ENCODE data around the gene MYRIP.
"Not testable (repeated sequence)": the region's sequence is repeated elsewhere in the genome, so short reads cannot be mapped to it uniquely, and the experiment has no call there.

MYRIP gene

DNA sequence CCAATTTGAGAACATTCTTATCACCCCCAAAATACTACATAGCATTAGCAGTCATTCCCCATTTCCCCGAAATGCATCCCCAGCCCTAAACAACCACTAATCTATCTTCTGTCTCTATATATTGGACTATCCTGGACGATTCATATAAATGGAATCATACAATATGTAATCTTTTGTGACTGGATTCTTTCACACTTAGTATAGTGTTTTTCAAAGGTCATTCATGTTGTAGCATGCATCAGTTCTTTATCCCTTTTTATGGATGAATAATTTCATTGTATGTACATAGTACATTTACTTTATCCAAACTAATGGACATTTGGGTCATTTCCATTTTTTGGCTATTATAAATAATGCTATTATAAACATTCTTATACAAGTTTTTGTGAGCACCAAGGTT, 472.6 kb downstream of the MYRIP start:
- ATAC-seq = no peak
- no peak for TF ChIP-seq BACH2 (CRISPR knock-in tag; IDR thresholded peaks at IDR 0.05; ENCODE audit: borderline replicate concordance)
- TF ChIP-seq ZFP30 (CRISPR knock-in tag; IDR thresholded peaks at IDR 0.05) = no peak
- no peak for TF ChIP-seq SNAI2 (CRISPR knock-in tag; IDR thresholded peaks at IDR 0.05)
- no peak for TF ChIP-seq TCF4 (CRISPR knock-in tag; IDR thresholded peaks at IDR 0.05; ENCODE audit: borderline replicate concordance)
- TF ChIP-seq ZNF8 (CRISPR knock-in tag; IDR thresholded peaks at IDR 0.05) = no peak
- TF ChIP-seq, protein P1, sequence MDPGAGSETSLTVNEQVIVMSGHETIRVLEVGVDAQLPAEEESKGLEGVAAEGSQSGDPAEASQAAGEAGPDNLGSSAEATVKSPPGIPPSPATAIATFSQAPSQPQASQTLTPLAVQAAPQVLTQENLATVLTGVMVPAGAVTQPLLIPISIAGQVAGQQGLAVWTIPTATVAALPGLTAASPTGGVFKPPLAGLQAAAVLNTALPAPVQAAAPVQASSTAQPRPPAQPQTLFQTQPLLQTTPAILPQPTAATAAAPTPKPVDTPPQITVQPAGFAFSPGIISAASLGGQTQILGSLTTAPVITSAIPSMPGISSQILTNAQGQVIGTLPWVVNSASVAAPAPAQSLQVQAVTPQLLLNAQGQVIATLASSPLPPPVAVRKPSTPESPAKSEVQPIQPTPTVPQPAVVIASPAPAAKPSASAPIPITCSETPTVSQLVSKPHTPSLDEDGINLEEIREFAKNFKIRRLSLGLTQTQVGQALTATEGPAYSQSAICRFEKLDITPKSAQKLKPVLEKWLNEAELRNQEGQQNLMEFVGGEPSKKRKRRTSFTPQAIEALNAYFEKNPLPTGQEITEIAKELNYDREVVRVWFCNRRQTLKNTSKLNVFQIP (CRISPR knock-in tag; IDR thresholded peaks at IDR 0.05; ENCODE audit: borderline replicate concordance, low read depth) = no peak
- no peak for TF ChIP-seq ZNF565 (CRISPR knock-in tag; conservative IDR thresholded peaks at IDR 0.05; ENCODE audit: low read depth)

DNA sequence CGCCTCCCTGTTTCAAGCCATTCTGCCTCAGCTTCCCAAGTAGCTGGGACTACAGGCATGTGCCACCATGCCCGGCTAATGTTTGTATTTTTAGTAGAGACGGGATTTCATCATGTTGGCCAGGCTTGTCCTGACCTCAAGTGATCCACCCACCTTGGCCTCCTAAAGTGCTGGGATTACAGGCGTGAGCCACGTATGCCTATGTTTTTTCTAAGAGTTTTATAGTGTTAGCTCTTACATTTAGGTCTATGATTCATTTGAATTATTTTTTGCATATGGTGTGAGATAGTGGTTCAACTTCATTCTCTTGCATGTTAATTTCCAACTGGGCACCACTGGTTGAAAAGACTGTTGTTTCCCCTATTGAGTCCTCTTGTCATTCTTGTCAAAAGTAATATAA, 473.6 kb downstream of the MYRIP start:
- ATAC-seq = not testable (repeated sequence)

DNA sequence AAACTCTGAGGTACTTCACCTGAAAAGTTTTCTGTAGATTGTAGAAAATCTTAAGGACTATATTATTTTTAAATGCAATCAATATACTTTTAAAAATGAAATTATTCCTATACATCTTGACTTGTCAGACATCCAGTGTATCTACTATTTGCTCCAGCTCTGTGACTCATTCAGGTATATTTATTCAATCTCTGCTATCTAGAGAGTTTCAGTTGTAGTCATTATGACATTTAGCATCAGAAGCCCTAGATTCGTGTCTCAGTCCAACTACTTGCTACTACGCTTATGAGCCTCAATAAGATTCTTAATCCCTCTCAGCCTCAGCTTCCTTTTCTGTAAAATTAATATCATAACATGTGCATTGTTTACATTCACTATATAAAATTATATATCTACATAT, 477.8 kb downstream of the MYRIP start:
- TF ChIP-seq ARNTL (CRISPR knock-in tag; IDR thresholded peaks at IDR 0.05; ENCODE audit: borderline replicate concordance, low read depth) = no peak
- TF ChIP-seq ESRRG (CRISPR knock-in tag; IDR thresholded peaks at IDR 0.05) = no peak
- no peak for ATAC-seq

DNA sequence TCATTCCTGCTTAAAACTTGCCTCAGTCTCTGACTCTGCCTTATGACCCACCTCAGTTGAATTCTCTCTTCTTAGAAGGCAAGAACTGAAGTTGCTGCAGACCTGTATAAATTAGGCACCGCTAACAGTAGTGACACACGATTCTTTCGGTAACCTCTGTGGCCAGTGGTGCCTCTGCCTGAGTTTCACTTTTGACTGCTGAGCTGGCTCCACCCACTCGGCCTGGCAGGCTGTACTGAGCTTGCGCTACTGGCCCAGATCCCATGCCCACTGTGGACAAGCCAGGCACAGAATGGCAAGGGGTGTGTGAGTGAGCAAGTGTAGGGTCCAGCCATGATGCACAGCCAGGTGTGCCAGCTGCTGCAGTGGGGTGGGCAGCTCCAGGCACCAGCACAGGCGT, 481.0 kb downstream of the MYRIP start:
- no peak for ATAC-seq
- TF ChIP-seq RARB (CRISPR knock-in tag; IDR thresholded peaks at IDR 0.05) (no peak), GLIS3 (CRISPR knock-in tag; IDR thresholded peaks at IDR 0.05) (no peak), ISL1 (CRISPR knock-in tag; IDR thresholded peaks at IDR 0.05) (no peak), PPARA (CRISPR knock-in tag; IDR thresholded peaks at IDR 0.05; ENCODE audit: borderline replicate concordance) (no peak), ZFP3 (CRISPR knock-in tag; IDR thresholded peaks at IDR 0.05) (no peak), ZFP30 (CRISPR knock-in tag; IDR thresholded peaks at IDR 0.05) (no peak), ZNF565 (CRISPR knock-in tag; conservative IDR thresholded peaks at IDR 0.05; ENCODE audit: low read depth) (no peak)
- TF ChIP-seq, protein P1 (CRISPR knock-in tag; IDR thresholded peaks at IDR 0.05; ENCODE audit: borderline replicate concordance, low read depth) = no peak
- TF ChIP-seq, protein P2, sequence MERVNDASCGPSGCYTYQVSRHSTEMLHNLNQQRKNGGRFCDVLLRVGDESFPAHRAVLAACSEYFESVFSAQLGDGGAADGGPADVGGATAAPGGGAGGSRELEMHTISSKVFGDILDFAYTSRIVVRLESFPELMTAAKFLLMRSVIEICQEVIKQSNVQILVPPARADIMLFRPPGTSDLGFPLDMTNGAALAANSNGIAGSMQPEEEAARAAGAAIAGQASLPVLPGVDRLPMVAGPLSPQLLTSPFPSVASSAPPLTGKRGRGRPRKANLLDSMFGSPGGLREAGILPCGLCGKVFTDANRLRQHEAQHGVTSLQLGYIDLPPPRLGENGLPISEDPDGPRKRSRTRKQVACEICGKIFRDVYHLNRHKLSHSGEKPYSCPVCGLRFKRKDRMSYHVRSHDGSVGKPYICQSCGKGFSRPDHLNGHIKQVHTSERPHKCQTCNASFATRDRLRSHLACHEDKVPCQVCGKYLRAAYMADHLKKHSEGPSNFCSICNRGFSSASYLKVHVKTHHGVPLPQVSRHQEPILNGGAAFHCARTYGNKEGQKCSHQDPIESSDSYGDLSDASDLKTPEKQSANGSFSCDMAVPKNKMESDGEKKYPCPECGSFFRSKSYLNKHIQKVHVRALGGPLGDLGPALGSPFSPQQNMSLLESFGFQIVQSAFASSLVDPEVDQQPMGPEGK (CRISPR knock-in tag; IDR thresholded peaks at IDR 0.05; ENCODE audit: borderline replicate concordance) = no peak
- TF ChIP-seq, protein P3, sequence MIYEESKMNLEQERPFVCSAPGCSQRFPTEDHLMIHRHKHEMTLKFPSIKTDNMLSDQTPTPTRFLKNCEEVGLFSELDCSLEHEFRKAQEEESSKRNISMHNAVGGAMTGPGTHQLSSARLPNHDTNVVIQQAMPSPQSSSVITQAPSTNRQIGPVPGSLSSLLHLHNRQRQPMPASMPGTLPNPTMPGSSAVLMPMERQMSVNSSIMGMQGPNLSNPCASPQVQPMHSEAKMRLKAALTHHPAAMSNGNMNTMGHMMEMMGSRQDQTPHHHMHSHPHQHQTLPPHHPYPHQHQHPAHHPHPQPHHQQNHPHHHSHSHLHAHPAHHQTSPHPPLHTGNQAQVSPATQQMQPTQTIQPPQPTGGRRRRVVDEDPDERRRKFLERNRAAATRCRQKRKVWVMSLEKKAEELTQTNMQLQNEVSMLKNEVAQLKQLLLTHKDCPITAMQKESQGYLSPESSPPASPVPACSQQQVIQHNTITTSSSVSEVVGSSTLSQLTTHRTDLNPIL (CRISPR knock-in tag; IDR thresholded peaks at IDR 0.05; ENCODE audit: low read depth) = no peak

DNA sequence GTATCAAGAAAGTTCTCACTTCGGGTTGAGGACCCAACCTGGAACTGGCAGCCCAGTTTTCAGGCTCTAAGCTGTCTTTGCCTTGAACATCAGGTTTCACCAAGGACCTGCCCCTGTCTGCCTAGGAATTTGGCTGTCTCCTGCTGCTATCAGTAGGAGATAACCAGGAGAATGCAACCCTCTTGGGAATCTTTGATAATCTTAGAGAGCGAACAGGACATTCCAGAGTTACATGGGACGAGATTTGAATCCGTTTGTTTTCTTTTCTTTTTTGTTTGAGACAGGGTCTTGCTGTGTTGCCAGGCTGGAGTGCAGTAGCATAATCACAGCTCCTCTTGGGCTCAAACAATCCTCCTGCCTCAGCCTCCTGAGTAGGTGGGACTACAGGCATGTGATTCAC, 482.1 kb downstream of the MYRIP start:
- ATAC-seq = no peak
- TF ChIP-seq, protein P4, sequence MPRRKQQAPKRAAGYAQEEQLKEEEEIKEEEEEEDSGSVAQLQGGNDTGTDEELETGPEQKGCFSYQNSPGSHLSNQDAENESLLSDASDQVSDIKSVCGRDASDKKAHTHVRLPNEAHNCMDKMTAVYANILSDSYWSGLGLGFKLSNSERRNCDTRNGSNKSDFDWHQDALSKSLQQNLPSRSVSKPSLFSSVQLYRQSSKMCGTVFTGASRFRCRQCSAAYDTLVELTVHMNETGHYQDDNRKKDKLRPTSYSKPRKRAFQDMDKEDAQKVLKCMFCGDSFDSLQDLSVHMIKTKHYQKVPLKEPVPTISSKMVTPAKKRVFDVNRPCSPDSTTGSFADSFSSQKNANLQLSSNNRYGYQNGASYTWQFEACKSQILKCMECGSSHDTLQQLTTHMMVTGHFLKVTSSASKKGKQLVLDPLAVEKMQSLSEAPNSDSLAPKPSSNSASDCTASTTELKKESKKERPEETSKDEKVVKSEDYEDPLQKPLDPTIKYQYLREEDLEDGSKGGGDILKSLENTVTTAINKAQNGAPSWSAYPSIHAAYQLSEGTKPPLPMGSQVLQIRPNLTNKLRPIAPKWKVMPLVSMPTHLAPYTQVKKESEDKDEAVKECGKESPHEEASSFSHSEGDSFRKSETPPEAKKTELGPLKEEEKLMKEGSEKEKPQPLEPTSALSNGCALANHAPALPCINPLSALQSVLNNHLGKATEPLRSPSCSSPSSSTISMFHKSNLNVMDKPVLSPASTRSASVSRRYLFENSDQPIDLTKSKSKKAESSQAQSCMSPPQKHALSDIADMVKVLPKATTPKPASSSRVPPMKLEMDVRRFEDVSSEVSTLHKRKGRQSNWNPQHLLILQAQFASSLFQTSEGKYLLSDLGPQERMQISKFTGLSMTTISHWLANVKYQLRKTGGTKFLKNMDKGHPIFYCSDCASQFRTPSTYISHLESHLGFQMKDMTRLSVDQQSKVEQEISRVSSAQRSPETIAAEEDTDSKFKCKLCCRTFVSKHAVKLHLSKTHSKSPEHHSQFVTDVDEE (CRISPR knock-in tag; IDR thresholded peaks at IDR 0.05) = no peak
- no peak for TF ChIP-seq TOX (CRISPR knock-in tag; IDR thresholded peaks at IDR 0.05; ENCODE audit: borderline replicate concordance)
- TF ChIP-seq ZC3H10 (CRISPR knock-in tag; IDR thresholded peaks at IDR 0.05) = no peak
- TF ChIP-seq, protein P3 (CRISPR knock-in tag; IDR thresholded peaks at IDR 0.05; ENCODE audit: low read depth) = no peak
- no peak for TF ChIP-seq ARNTL (CRISPR knock-in tag; IDR thresholded peaks at IDR 0.05; ENCODE audit: borderline replicate concordance, low read depth)
- TF ChIP-seq ZNF8 (CRISPR knock-in tag; IDR thresholded peaks at IDR 0.05) = no peak
- TF ChIP-seq CSDC2 (CRISPR knock-in tag; IDR thresholded peaks at IDR 0.05) = no peak
